K562 (cell line): ENCODE results near the gene C17orf75. TPM values are rescaled to one million over a fixed set of nuclear protein-coding genes. Genes with fewer than 3 reads are reported as not detected.

Experiments used
- CAMTA2 ChIP-seq: fragments of 250-450 bp; sonication (Bioruptor Pico); conservative IDR thresholded peaks from 2 replicates; pipeline ENCODE4 v1.5.1; 2022
- CBFA2T3 ChIP-seq: fragments of 450-650 bp; IDR thresholded peaks from 2 replicates; pipeline ENCODE4 v1.6.1; 2017
- HCFC1 ChIP-seq: IDR thresholded peaks from 2 replicates; pipeline ENCODE4 v1.6.1; 2012; ENCODE audit warnings: low read depth, low read length, improper control_type of control experiment
- L3MBTL2 ChIP-seq: fragments of 450-650 bp; IDR thresholded peaks from 2 replicates; pipeline ENCODE4 v1.6.1; 2016; ENCODE audit warnings: mild to moderate bottlenecking, moderate library complexity
- LARP7 ChIP-seq: fragments of 450-650 bp; IDR thresholded peaks from 2 replicates; pipeline ENCODE4 v1.6.1; 2016
- MIER1 ChIP-seq: fragments of 450-650 bp; IDR thresholded peaks from 2 replicates; pipeline ENCODE4 v1.6.1; 2016; ENCODE audit warnings: antibody characterized with exemption, mild to moderate bottlenecking, low read depth
- MTA1 ChIP-seq: fragments of 450-650 bp; IDR thresholded peaks from 2 replicates; pipeline ENCODE4 v1.6.1; 2017; ENCODE audit warnings: borderline replicate concordance
- NFE2 ChIP-seq: IDR thresholded peaks from 2 replicates; pipeline ENCODE4 v1.6.1; 2014; ENCODE audit warnings: antibody characterized with exemption, low read depth
- NR2C1 ChIP-seq, 2 experiments: fragments of 450-650 bp; IDR thresholded peaks; 2 replicates each; pipeline ENCODE4 v1.6.1; 2017; ENCODE audit warnings: mild to moderate bottlenecking in 2 of 2, antibody characterized with exemption in 1 of 2, inconsistent platforms in 1 of 2, missing compliant biosample characterization in 1 of 2, missing genetic modification characterization in 1 of 2
- POLR2AphosphoS5 ChIP-seq: IDR thresholded peaks from 2 replicates; pipeline ENCODE4 v1.6.1; 2011; ENCODE audit warnings: mild to moderate bottlenecking, low read depth, low read length, moderate library complexity; ENCODE audit not compliant: control insufficient read depth, insufficient read depth
- POLR3G ChIP-seq: IDR thresholded peaks from 2 replicates; pipeline ENCODE4 v1.6.1; 2011; ENCODE audit not compliant: insufficient read length, insufficient replicate concordance; ENCODE audit errors: extremely low read depth
- RAD21 ChIP-seq, 2 experiments: fragments of 250-450 bp in 1 of 2; fragments of 450-650 bp in 1 of 2; sonication (Bioruptor Pico) in 1 of 2; formaldehyde crosslinking in 1 of 2; IDR thresholded peaks in 1 of 2; conservative IDR thresholded peaks in 1 of 2; 2 replicates each; pipeline versions ENCODE4 v1.4.0 to v1.8.0; 2020 to 2022; ENCODE audit warnings: mild to moderate bottlenecking in 2 of 2, moderate library complexity in 1 of 2
- RBM25 ChIP-seq: fragments of 200-400 bp; formaldehyde crosslinking; IDR thresholded peaks from 2 replicates; pipeline ENCODE4 v1.6.1; 2018; ENCODE audit warnings: low read length, low read depth, moderate library complexity; ENCODE audit not compliant: severe bottlenecking
- RNF2 ChIP-seq: sonication (generic); IDR thresholded peaks from 2 replicates; pipeline ENCODE4 v1.6.1; 2016
- SREBF1 ChIP-seq: fragments of 150-350 bp; IDR thresholded peaks from 2 replicates; pipeline ENCODE4 v1.6.1; 2014; ENCODE audit warnings: antibody characterized with exemption, low read depth, low read length, borderline replicate concordance
- ZFP36 ChIP-seq: fragments of 150-350 bp; IDR thresholded peaks from 2 replicates; pipeline ENCODE4 v1.6.1; 2018; ENCODE audit warnings: low read length, low read depth; ENCODE audit not compliant: partially characterized antibody
- ZFPM2 ChIP-seq: fragments of 250-450 bp; sonication (Bioruptor Pico); IDR thresholded peaks from 2 replicates; pipeline ENCODE4 v1.5.1; 2022; ENCODE audit warnings: mild to moderate bottlenecking
- ZFX ChIP-seq: sonication (generic); formaldehyde crosslinking; IDR thresholded peaks from 2 replicates; pipeline ENCODE4 v1.8.0; 2022; ENCODE audit warnings: mild to moderate bottlenecking, missing genetic modification reagents, moderate library complexity
- ZNF212 ChIP-seq: fragments of 450-650 bp; formaldehyde crosslinking; IDR thresholded peaks from 2 replicates; pipeline ENCODE4 v1.4.0; 2020; ENCODE audit warnings: mild to moderate bottlenecking
- ZNF41 ChIP-seq: fragments of 250-450 bp; sonication (Bioruptor Pico); conservative IDR thresholded peaks from 2 replicates; pipeline ENCODE4 v1.4.0; 2020; ENCODE audit warnings: mild to moderate bottlenecking
- ZNF583 ChIP-seq: fragments of 250-450 bp; sonication (Bioruptor Pico); IDR thresholded peaks from 2 replicates; pipeline ENCODE4 v1.4.0; 2020
- ZNF77 ChIP-seq: fragments of 250-450 bp; sonication (Bioruptor Pico); IDR thresholded peaks from 2 replicates; pipeline ENCODE4 v1.5.0; 2020
- polyA plus RNA-seq, 8 experiments: library from polyadenylated mRNA; depleted of rRNA in 4 of 8; stranded (reverse) in 5 of 8; unstranded in 3 of 8; fragments of >200 nt; fragmentation: Nextera tagmentation in 2 of 8; fragmentation: Illumina TruSeq in 1 of 8; extraction: Ambion mirVana in 2 of 8; extraction: Trizol in 1 of 8; gene quantifications; 2 replicates each; pipeline versions ENCODE4 v1.2.1 to v1.2.3, GENCODE V29; 2011 to 2014; ENCODE audit warnings: inconsistent platforms in 1 of 8, missing spikeins in 1 of 8
- total RNA-seq, 7 experiments: library from RNA; depleted of rRNA in 6 of 7; stranded (reverse); fragments of >200 nt in 6 of 7; fragmentation: Illumina TruSeq in 2 of 7; extraction: Trizol in 2 of 7; gene quantifications; 2 replicates each; pipeline versions ENCODE4 v1.2.1 to v1.2.3, GENCODE V29; 2011 to 2021; ENCODE audit warnings: low replicate concordance in 1 of 7
- TF ChIP-seq, protein P1 (sequence below): fragments of 250-450 bp; sonication (Bioruptor Pico); IDR thresholded peaks from 2 replicates; pipeline ENCODE4 v1.5.0; 2022; ENCODE audit warnings: mild to moderate bottlenecking
- TF ChIP-seq, protein P2 (sequence below): fragments of 450-650 bp; IDR thresholded peaks from 2 replicates; pipeline ENCODE4 v1.6.1; 2017; ENCODE audit warnings: mild to moderate bottlenecking, moderate library complexity
- TF ChIP-seq, protein P3 (sequence below): fragments of 450-650 bp; IDR thresholded peaks from 2 replicates; pipeline ENCODE4 v1.6.1; 2016; ENCODE audit warnings: missing biosample characterization, missing genetic modification characterization
- TF ChIP-seq, protein P4 (sequence below): IDR thresholded peaks from 2 replicates; pipeline ENCODE4 v1.6.1; 2011; ENCODE audit warnings: borderline replicate concordance, low read depth, mild to moderate bottlenecking, moderate library complexity, low read length; ENCODE audit not compliant: insufficient read depth, poor library complexity, severe bottlenecking

C17orf75 gene
- total and polyA plus RNA-seq, 9 of the 15 experiments (the other 6 are each of a cell fraction or from before 2014, with no cell fraction given): 15.5 to 55.7 (median 18.5) TPM

DNA sequence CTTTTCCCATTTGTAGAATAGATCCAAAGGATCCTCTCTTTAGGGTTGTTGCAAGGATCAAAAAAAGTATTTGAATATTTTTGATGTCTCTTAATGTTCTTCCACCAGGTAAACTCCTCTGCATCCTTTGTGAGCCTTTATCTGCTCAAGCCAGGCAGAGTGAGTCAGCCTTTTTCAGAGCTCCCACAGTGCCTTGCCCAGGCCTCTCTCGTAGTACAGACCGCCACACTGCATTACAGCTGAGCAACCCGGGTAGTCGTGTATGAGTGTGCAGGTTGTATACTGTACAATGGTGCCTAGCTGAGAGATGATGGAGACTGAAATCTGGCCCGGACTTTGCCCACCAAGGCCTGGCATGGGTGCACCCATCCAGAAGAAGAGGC lies 55.5 kb downstream of the C17orf75 start (continued):
- TF ChIP-seq, protein P1, sequence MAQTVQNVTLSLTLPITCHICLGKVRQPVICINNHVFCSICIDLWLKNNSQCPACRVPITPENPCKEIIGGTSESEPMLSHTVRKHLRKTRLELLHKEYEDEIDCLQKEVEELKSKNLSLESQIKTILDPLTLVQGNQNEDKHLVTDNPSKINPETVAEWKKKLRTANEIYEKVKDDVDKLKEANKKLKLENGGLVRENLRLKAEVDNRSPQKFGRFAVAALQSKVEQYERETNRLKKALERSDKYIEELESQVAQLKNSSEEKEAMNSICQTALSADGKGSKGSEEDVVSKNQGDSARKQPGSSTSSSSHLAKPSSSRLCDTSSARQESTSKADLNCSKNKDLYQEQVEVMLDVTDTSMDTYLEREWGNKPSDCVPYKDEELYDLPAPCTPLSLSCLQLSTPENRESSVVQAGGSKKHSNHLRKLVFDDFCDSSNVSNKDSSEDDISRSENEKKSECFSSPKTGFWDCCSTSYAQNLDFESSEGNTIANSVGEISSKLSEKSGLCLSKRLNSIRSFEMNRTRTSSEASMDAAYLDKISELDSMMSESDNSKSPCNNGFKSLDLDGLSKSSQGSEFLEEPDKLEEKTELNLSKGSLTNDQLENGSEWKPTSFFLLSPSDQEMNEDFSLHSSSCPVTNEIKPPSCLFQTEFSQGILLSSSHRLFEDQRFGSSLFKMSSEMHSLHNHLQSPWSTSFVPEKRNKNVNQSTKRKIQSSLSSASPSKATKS (CRISPR knock-in tag): no peak
- TF ChIP-seq ZFPM2 (CRISPR knock-in tag): no peak
- peak; percentile 99 for TF ChIP-seq NFE2
- TF ChIP-seq MTA1: no peak
- TF ChIP-seq ZNF212 (CRISPR knock-in tag): no peak
- no peak for TF ChIP-seq NR2C1 (IDR thresholded peaks at IDR 0.05)
- TF ChIP-seq NR2C1 (tag; IDR thresholded peaks at IDR 0.05): no peak
- TF ChIP-seq ZFX: no peak
- TF ChIP-seq POLR3G: no peak
- TF ChIP-seq, protein P2, sequence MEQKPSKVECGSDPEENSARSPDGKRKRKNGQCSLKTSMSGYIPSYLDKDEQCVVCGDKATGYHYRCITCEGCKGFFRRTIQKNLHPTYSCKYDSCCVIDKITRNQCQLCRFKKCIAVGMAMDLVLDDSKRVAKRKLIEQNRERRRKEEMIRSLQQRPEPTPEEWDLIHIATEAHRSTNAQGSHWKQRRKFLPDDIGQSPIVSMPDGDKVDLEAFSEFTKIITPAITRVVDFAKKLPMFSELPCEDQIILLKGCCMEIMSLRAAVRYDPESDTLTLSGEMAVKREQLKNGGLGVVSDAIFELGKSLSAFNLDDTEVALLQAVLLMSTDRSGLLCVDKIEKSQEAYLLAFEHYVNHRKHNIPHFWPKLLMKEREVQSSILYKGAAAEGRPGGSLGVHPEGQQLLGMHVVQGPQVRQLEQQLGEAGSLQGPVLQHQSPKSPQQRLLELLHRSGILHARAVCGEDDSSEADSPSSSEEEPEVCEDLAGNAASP: no peak
- TF ChIP-seq MIER1: no peak
- peak; percentile 37; the same call in 1 of the 2 replicates for TF ChIP-seq RNF2
- TF ChIP-seq, protein P3, sequence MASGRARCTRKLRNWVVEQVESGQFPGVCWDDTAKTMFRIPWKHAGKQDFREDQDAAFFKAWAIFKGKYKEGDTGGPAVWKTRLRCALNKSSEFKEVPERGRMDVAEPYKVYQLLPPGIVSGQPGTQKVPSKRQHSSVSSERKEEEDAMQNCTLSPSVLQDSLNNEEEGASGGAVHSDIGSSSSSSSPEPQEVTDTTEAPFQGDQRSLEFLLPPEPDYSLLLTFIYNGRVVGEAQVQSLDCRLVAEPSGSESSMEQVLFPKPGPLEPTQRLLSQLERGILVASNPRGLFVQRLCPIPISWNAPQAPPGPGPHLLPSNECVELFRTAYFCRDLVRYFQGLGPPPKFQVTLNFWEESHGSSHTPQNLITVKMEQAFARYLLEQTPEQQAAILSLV (tag): no peak
- no peak for TF ChIP-seq HCFC1
- TF ChIP-seq, protein P4, sequence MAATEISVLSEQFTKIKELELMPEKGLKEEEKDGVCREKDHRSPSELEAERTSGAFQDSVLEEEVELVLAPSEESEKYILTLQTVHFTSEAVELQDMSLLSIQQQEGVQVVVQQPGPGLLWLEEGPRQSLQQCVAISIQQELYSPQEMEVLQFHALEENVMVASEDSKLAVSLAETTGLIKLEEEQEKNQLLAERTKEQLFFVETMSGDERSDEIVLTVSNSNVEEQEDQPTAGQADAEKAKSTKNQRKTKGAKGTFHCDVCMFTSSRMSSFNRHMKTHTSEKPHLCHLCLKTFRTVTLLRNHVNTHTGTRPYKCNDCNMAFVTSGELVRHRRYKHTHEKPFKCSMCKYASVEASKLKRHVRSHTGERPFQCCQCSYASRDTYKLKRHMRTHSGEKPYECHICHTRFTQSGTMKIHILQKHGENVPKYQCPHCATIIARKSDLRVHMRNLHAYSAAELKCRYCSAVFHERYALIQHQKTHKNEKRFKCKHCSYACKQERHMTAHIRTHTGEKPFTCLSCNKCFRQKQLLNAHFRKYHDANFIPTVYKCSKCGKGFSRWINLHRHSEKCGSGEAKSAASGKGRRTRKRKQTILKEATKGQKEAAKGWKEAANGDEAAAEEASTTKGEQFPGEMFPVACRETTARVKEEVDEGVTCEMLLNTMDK: no peak
- no peak for TF ChIP-seq RAD21 (CRISPR knock-in tag; conservative IDR thresholded peaks at IDR 0.05 in 1 of 2, IDR thresholded peaks at IDR 0.05 in 1 of 2)
- TF ChIP-seq RBM25: no peak
- TF ChIP-seq LARP7: no peak
- peak; percentile 55; the same call in 1 of the 2 replicates for TF ChIP-seq POLR2AphosphoS5
- no peak for TF ChIP-seq ZNF583 (CRISPR knock-in tag)
- TF ChIP-seq CBFA2T3: peak; percentile 89
- TF ChIP-seq ZFP36: no peak
- TF ChIP-seq CAMTA2 (CRISPR knock-in tag): no peak
- TF ChIP-seq SREBF1: no peak
- TF ChIP-seq ZNF41 (CRISPR knock-in tag): no peak
- TF ChIP-seq L3MBTL2: no peak
- TF ChIP-seq ZNF77 (CRISPR knock-in tag): no peak
